Endothelial cell of umbilical vein (primary cell): Measurements from ENCODE around the gene TMEM267. TPM values are rescaled to one million over a fixed set of nuclear protein-coding genes. Genes with fewer than 3 reads are reported as not detected.
"Not testable (repeated sequence)": the region's sequence is repeated elsewhere in the genome, so short reads cannot be mapped to it uniquely, and the experiment has no call there.

Source experiments
- BruUV-seq: library from RNA; stranded (reverse); fragments of 400-500 nt; replicated peaks from 2 replicates; lab custom pipeline; 2021; lab: Mats Ljungman, UMichigan
- CTCF ChIA-PET: fragments of 300-600, 350-600 bp; sonication (Branson Sonifier 250); formaldehyde crosslinking; loops from one replicate; lab custom pipeline; 2021; ENCODE audit warnings: antibody characterized with exemption, inconsistent platforms; lab: Charles Lee
- POLR2A ChIA-PET: fragments of 300-600, 350-600 bp; sonication (Branson Sonifier 250); formaldehyde crosslinking; loops from one replicate; lab custom pipeline; 2021; ENCODE audit warnings: antibody characterized with exemption, inconsistent platforms; lab: Charles Lee
- DNase-seq: peaks from one replicate; pipeline ENCODE4 v3.0.0-alpha.2; 2011; ENCODE audit warnings: low read depth, low spot score
- FAIRE-seq: peaks from 2 replicates; lab custom pipeline; 2011; peaks lifted over from hg19 to GRCh38; lab: Jason Lieb, UNC
- H2AFZ ChIP-seq: 2 replicates; pipeline ENCODE4 v1.6.0; 2012; ENCODE audit warnings: low read depth, low read length, control low read depth, inconsistent platforms
- H3K27ac ChIP-seq: 2 replicates; pipeline ENCODE4 v1.5.1; 2011; ENCODE audit warnings: low read depth, mild to moderate bottlenecking, control low read depth, low read length, moderate library complexity; ENCODE audit not compliant: insufficient read depth
- H3K27me3 ChIP-seq, 2 experiments: 2 replicates each; pipeline versions ENCODE4 v1.6.0 to v1.6.1; 2011; ENCODE audit warnings: low read length in 2 of 2, mixed read lengths in 1 of 2; ENCODE audit not compliant: control insufficient read depth in 2 of 2, insufficient read depth in 2 of 2
- H3K36me3 ChIP-seq, 2 experiments: 2 replicates in 1 of 2; 3 replicates in 1 of 2; pipeline ENCODE4 v1.5.1; 2011; ENCODE audit warnings: low read length in 2 of 2, mild to moderate bottlenecking in 1 of 2, moderate library complexity in 1 of 2; ENCODE audit not compliant: control insufficient read depth in 2 of 2, insufficient read depth in 2 of 2; ENCODE audit errors: extremely low read depth in 1 of 2
- H3K4me1 ChIP-seq: 3 replicates; pipeline ENCODE4 v1.5.1; 2011; ENCODE audit warnings: mild to moderate bottlenecking, low read length; ENCODE audit not compliant: control insufficient read depth, insufficient read depth; ENCODE audit errors: extremely low read depth
- H3K4me2 ChIP-seq: 2 replicates; pipeline ENCODE4 v1.6.1; 2011; ENCODE audit warnings: low read length, control low read depth, mixed read lengths; ENCODE audit not compliant: insufficient read depth
- H3K4me3 ChIP-seq, 3 experiments: fragments of 200-600 bp in 1 of 3; sonication (generic), shearing (Covaris generic) in 1 of 3; replicated peaks in 1 of 3; 2 replicates each; pipeline ENCODE4 v1.5.1; 2011 to 2016; ENCODE audit warnings: control low read depth in 3 of 3, low read length in 3 of 3, mild to moderate bottlenecking in 2 of 3, inconsistent platforms in 1 of 3, low read depth in 1 of 3, moderate library complexity in 1 of 3; ENCODE audit not compliant: insufficient read depth in 1 of 3
- H3K79me2 ChIP-seq: 2 replicates; pipeline ENCODE4 v1.6.0; 2012; ENCODE audit warnings: low read length, inconsistent platforms; ENCODE audit not compliant: control insufficient read depth, insufficient read depth
- H3K9ac ChIP-seq: replicated peaks from 2 replicates; pipeline ENCODE3; 2011; ENCODE audit warnings: low read length, control low read depth; ENCODE audit not compliant: insufficient read depth; ENCODE audit errors: extremely low read depth
- H3K9me1 ChIP-seq: replicated peaks from 3 replicates; pipeline ENCODE4 v1.6.0; 2011; ENCODE audit warnings: mild to moderate bottlenecking, low read length; ENCODE audit not compliant: control insufficient read depth, insufficient read depth; ENCODE audit errors: extremely low read depth
- H3K9me3 ChIP-seq: replicated peaks from 2 replicates; pipeline ENCODE4 v1.5.1; 2012; ENCODE audit warnings: low read length, inconsistent platforms; ENCODE audit not compliant: control insufficient read depth, insufficient read depth
- H4K20me1 ChIP-seq: replicated peaks from 2 replicates; pipeline ENCODE3; 2011; ENCODE audit warnings: mild to moderate bottlenecking, low read length; ENCODE audit not compliant: control insufficient read depth, insufficient read depth; ENCODE audit errors: extremely low read depth
- CTCF ChIP-seq, 2 donors: IDR thresholded peaks; 1 replicate in 1 of 2; 2 replicates in 1 of 2; pipeline ENCODE4 v1.5.1; 2011; ENCODE audit warnings: low read length in 2 of 2, mild to moderate bottlenecking in 2 of 2, moderate library complexity in 2 of 2, control low read depth in 1 of 2, inconsistent platforms in 1 of 2, low read depth in 1 of 2; ENCODE audit not compliant: insufficient read depth in 1 of 2; ENCODE audit errors: extremely low read depth in 1 of 2
- EZH2 ChIP-seq: IDR thresholded peaks from 2 replicates; pipeline ENCODE4 v1.6.1; 2012; ENCODE audit warnings: borderline replicate concordance, low read depth, mild to moderate bottlenecking, moderate library complexity, low read length, inconsistent platforms; ENCODE audit not compliant: severe bottlenecking
- FOS ChIP-seq: IDR thresholded peaks from 2 replicates; pipeline ENCODE4 v1.6.1; 2011; ENCODE audit warnings: mild to moderate bottlenecking, low read length, moderate library complexity, borderline replicate concordance; ENCODE audit not compliant: insufficient read depth
- GATA2 ChIP-seq: IDR thresholded peaks from 2 replicates; pipeline ENCODE4 v1.7.0; 2011; ENCODE audit warnings: low read depth, mild to moderate bottlenecking, moderate library complexity, mixed read lengths, low read length; ENCODE audit not compliant: insufficient read length, insufficient read depth
- JUN ChIP-seq: IDR thresholded peaks from 2 replicates; pipeline ENCODE4 v1.6.1; 2011; ENCODE audit warnings: borderline replicate concordance, low read depth; ENCODE audit not compliant: insufficient read length, insufficient read depth
- MAX ChIP-seq: IDR thresholded peaks from 2 replicates; pipeline ENCODE4 v1.6.1; 2011; ENCODE audit not compliant: insufficient read depth, insufficient read length
- MYC ChIP-seq: IDR thresholded peaks from one replicate; pipeline ENCODE4 v1.6.1; 2011; ENCODE audit warnings: mild to moderate bottlenecking, low read depth, low read length
- POLR2A ChIP-seq: IDR thresholded peaks from 2 replicates; pipeline ENCODE4 v1.6.1; 2012; ENCODE audit warnings: low read depth, mild to moderate bottlenecking, control low read depth, low read length
- POLR2AphosphoS5 ChIP-seq: IDR thresholded peaks from 2 replicates; pipeline ENCODE4 v1.6.1; 2012; ENCODE audit warnings: low read depth, mild to moderate bottlenecking, control low read depth, low read length, moderate library complexity; ENCODE audit not compliant: insufficient read depth
- dilution Hi-C: fragments of 300-500 bp; cut with MboI; formaldehyde crosslinking; loops from one replicate; pipeline ENCODE4 v1.15.0; 2019; ENCODE audit warnings: low sequenced_read_pairs; ENCODE audit not compliant: extremely low pct_ligation_motif_present
- intact Hi-C: fragments of 100-400 bp; cut with micrococcal nuclease; formaldehyde crosslinking; loops from one replicate; pipeline ENCODE4 v1.10.0; 2022
- polyA plus RNA-seq, 4 experiments: library from polyadenylated mRNA; depleted of rRNA in 3 of 4; stranded (reverse) in 3 of 4; unstranded in 1 of 4; fragments of >200 nt; gene quantifications; 2 replicates each; pipeline versions ENCODE4 v1.2.1 to v1.2.3, GENCODE V29; 2011 to 2012; ENCODE audit warnings: missing spikeins in 1 of 4
- total RNA-seq: library from RNA; stranded (reverse); gene quantifications from 2 replicates; pipeline ENCODE4 v1.2.3, GENCODE V29; 2021

Gene TMEM267
- total and polyA plus RNA-seq, 2 donors (not counting 3 experiments of a cell fraction or from before 2014, with no cell fraction given) = 5.4 to 8.6 TPM

GRCh38 chr5:43409809-43410271 lies 73.8 kb downstream of the TMEM267 start:
- DNase-seq (no peak), FAIRE-seq (no peak)
- no peaks in the 10 kb centered on the region for H3K9me1 ChIP-seq
- no TSS peak for BruUV-seq
- no peaks in the 10 kb centered on the region for H3K36me3 ChIP-seq
- H3K4me2 ChIP-seq = no peak overlapping the region
- H3K4me3 ChIP-seq = no peak overlapping the region
- H3K79me2 ChIP-seq = no peaks in the 10 kb centered on the region
- intact Hi-C loops = no loop called here
- H3K27me3 ChIP-seq = no peaks in the 10 kb centered on the region
- POLR2A ChIA-PET = no interaction called here
- TF ChIP-seq FOS = no peak
- TF ChIP-seq POLR2A = no peak
- no peak for TF ChIP-seq MYC
- no peak for TF ChIP-seq POLR2AphosphoS5
- no peak for TF ChIP-seq EZH2
- TF ChIP-seq MAX = no peak
- no peak for TF ChIP-seq JUN
- no peak for TF ChIP-seq GATA2
- TF ChIP-seq CTCF (IDR thresholded peaks at IDR 0.05; ENCODE audit: extremely low read depth in 1 of 2, insufficient read depth in 1 of 2, low read depth in 1 of 2, low read length in 2 of 2) = no peak
- H3K27ac ChIP-seq = no peak overlapping the region
- H3K9ac ChIP-seq = no peak overlapping the region
- dilution Hi-C loops = no loop called here
- CTCF ChIA-PET = interaction anchor here (1.9 kb wide), 1 partner anchor 74 kb away, joined by 8 read pairs; the partner anchor contains the start of gene TMEM267
- no peak overlapping the region for H2AFZ ChIP-seq
- H3K9me3 ChIP-seq = no peaks in the 10 kb centered on the region
- no peaks in the 10 kb centered on the region for H4K20me1 ChIP-seq
- H3K4me1 ChIP-seq = no peaks in the 10 kb centered on the region

GRCh38 chr5:43402524-43403066 lies 81.1 kb downstream of the TMEM267 start:
- dilution Hi-C loops, H3K79me2 ChIP-seq, H3K4me3 ChIP-seq, H3K9me3 ChIP-seq, BruUV-seq, H3K4me1 ChIP-seq, POLR2A ChIA-PET, H3K36me3 ChIP-seq, H2AFZ ChIP-seq, DNase-seq, H3K9ac ChIP-seq, H3K4me2 ChIP-seq, H3K9me1 ChIP-seq, H3K27ac ChIP-seq, intact Hi-C loops, H4K20me1 ChIP-seq, H3K27me3 ChIP-seq, FAIRE-seq: not testable (repeated sequence)
- CTCF ChIA-PET = interaction anchor here (1.1 to 5.4 kb wide), 3 partner anchors 13 to 82 kb away, joined by 3 to 54 read pairs (median 3); partner anchors contain the start of gene TMEM267
